ENCODE measurements around the gene PROSER1.

DNA sequence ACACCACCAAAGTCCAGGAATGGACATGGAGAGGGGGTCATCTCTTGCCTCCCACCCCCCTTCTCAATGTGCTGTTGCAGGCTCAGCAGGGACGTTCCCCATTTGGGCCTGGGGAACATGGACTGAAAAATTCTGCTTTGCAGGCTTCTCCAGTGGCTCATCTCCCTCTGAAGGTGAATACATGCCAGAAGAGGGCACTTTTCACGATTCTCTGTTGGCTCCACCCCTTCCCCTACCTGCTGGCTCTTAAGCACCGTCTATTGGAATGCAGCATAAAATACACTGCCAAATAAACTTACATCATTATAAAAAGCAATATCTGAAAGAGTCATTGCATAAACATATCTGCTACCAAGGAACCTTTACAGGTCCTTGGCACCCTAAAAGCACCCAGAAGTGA lies 36.1 kb upstream of the PROSER1 start:
- TF ChIP-seq, protein P1, sequence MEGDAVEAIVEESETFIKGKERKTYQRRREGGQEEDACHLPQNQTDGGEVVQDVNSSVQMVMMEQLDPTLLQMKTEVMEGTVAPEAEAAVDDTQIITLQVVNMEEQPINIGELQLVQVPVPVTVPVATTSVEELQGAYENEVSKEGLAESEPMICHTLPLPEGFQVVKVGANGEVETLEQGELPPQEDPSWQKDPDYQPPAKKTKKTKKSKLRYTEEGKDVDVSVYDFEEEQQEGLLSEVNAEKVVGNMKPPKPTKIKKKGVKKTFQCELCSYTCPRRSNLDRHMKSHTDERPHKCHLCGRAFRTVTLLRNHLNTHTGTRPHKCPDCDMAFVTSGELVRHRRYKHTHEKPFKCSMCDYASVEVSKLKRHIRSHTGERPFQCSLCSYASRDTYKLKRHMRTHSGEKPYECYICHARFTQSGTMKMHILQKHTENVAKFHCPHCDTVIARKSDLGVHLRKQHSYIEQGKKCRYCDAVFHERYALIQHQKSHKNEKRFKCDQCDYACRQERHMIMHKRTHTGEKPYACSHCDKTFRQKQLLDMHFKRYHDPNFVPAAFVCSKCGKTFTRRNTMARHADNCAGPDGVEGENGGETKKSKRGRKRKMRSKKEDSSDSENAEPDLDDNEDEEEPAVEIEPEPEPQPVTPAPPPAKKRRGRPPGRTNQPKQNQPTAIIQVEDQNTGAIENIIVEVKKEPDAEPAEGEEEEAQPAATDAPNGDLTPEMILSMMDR (IDR thresholded peaks at IDR 0.05) = no peak
- TF ChIP-seq EP300 (IDR thresholded peaks at IDR 0.05) (no peak), POLR2A (IDR thresholded peaks at IDR 0.05) (no peak)

All from tibial nerve (tissue), 4 donors.